Keratinocyte (primary cell): Measurements from ENCODE around the gene DOCK1. TPM values are rescaled to one million over a fixed set of nuclear protein-coding genes. Genes with fewer than 3 reads are reported as not detected.

Experiments used
- DNase-seq: peaks from one replicate; pipeline ENCODE4 v3.0.0-alpha.2; 2011; ENCODE audit warnings: low read depth, missing footprints, low spot score
- FAIRE-seq: peaks from 2 replicates; lab custom pipeline; 2011; peaks lifted over from hg19 to GRCh38; lab: Jason Lieb, UNC
- H2AFZ ChIP-seq: 2 replicates; pipeline ENCODE4 v1.6.0; 2012; ENCODE audit warnings: low read length, control low read depth, inconsistent platforms; ENCODE audit not compliant: control insufficient read depth
- H3K27ac ChIP-seq: 2 replicates; pipeline ENCODE4 v1.5.1; 2011; ENCODE audit warnings: low read length; ENCODE audit not compliant: control insufficient read depth, insufficient read depth
- H3K27me3 ChIP-seq: 3 replicates; pipeline ENCODE4 v1.6.0; 2011; ENCODE audit warnings: low read length; ENCODE audit not compliant: control insufficient read depth, insufficient read depth; ENCODE audit errors: extremely low read depth
- H3K36me3 ChIP-seq, 2 experiments: 2 replicates in 1 of 2; 3 replicates in 1 of 2; pipeline ENCODE4 v1.5.1; 2011; ENCODE audit warnings: low read length in 2 of 2, mild to moderate bottlenecking in 1 of 2; ENCODE audit not compliant: control insufficient read depth in 2 of 2, insufficient read depth in 2 of 2; ENCODE audit errors: extremely low read depth in 1 of 2
- H3K4me1 ChIP-seq: 3 replicates; pipeline ENCODE4 v1.5.1; 2011; ENCODE audit warnings: low read length; ENCODE audit not compliant: control insufficient read depth, insufficient read depth; ENCODE audit errors: extremely low read depth
- H3K4me2 ChIP-seq: 3 replicates; pipeline ENCODE4 v1.6.0; 2011; ENCODE audit warnings: low read depth, low read length; ENCODE audit not compliant: control insufficient read depth, insufficient read depth; ENCODE audit errors: extremely low read depth
- H3K4me3 ChIP-seq, 3 experiments: fragments of 200-600 bp in 1 of 3; sonication (generic) in 1 of 3; 2 replicates in 2 of 3; 3 replicates in 1 of 3; pipeline ENCODE4 v1.5.1; 2011 to 2016; ENCODE audit warnings: low read length in 3 of 3, mild to moderate bottlenecking in 3 of 3, control low read depth in 2 of 3, inconsistent platforms in 1 of 3, low read depth in 1 of 3, mixed read lengths in 1 of 3, mixed run types in 1 of 3, moderate library complexity in 1 of 3; ENCODE audit not compliant: control insufficient read depth in 2 of 3, insufficient read depth in 2 of 3; ENCODE audit errors: extremely low read depth in 1 of 3
- H3K79me2 ChIP-seq: 2 replicates; pipeline ENCODE4 v1.6.0; 2012; ENCODE audit warnings: low read length; ENCODE audit not compliant: control insufficient read depth, insufficient read depth
- H3K9ac ChIP-seq: 3 replicates; pipeline ENCODE4 v1.6.0; 2011; ENCODE audit warnings: low read length; ENCODE audit not compliant: control insufficient read depth, insufficient read depth; ENCODE audit errors: extremely low read depth
- H3K9me1 ChIP-seq: 3 replicates; pipeline ENCODE4 v1.6.0; 2011; ENCODE audit warnings: low read length; ENCODE audit not compliant: control insufficient read depth, insufficient read depth; ENCODE audit errors: extremely low read depth
- H3K9me3 ChIP-seq: 2 replicates; pipeline ENCODE4 v1.5.1; 2012; ENCODE audit warnings: low read depth, low read length; ENCODE audit not compliant: control insufficient read depth
- H4K20me1 ChIP-seq: 3 replicates; pipeline ENCODE4 v1.6.0; 2011; ENCODE audit warnings: low read length; ENCODE audit not compliant: control insufficient read depth, insufficient read depth; ENCODE audit errors: extremely low read depth
- CTCF ChIP-seq, 3 experiments: IDR thresholded peaks in 1 of 3; conservative IDR thresholded peaks in 1 of 3; optimal IDR thresholded peaks in 1 of 3; 2 replicates in 2 of 3; 3 replicates in 1 of 3; pipeline versions ENCODE3 to v1.5.1; 2011; ENCODE audit warnings: low read length in 3 of 3, mild to moderate bottlenecking in 3 of 3, moderate library complexity in 2 of 3, control low read depth in 1 of 3, inconsistent platforms in 1 of 3; ENCODE audit not compliant: insufficient read depth in 2 of 3; ENCODE audit errors: extremely low read depth in 1 of 3
- EZH2 ChIP-seq: IDR thresholded peaks from one replicate; pipeline ENCODE4 v1.6.1; 2012; ENCODE audit warnings: inconsistent platforms, mild to moderate bottlenecking, low read length, moderate library complexity
- dilution Hi-C: fragments of 300-500 bp; cut with MboI; formaldehyde crosslinking; loops from one replicate; pipeline ENCODE4 v1.7.0; 2020; ENCODE audit warnings: low sequenced_read_pairs; ENCODE audit not compliant: extremely low pct_ligation_motif_present
- polyA plus RNA-seq, 5 experiments: library from polyadenylated mRNA; depleted of rRNA in 3 of 5; stranded (reverse) in 3 of 5; stranded (forward) in 1 of 5; unstranded in 1 of 5; fragments of >200 nt; gene quantifications; 1 replicate in 1 of 5; 2 replicates in 3 of 5; 3 replicates in 1 of 5; pipeline versions ENCODE4 v1.2.1 to v1.2.3, GENCODE V29; 2011 to 2012; ENCODE audit warnings: missing spikeins in 2 of 5, low read depth in 1 of 5, low replicate concordance in 1 of 5

Gene DOCK1
- polyA plus RNA-seq, 1 donor (not counting 4 experiments of a cell fraction or from before 2014, with no cell fraction given), result 15.7 TPM

DNA sequence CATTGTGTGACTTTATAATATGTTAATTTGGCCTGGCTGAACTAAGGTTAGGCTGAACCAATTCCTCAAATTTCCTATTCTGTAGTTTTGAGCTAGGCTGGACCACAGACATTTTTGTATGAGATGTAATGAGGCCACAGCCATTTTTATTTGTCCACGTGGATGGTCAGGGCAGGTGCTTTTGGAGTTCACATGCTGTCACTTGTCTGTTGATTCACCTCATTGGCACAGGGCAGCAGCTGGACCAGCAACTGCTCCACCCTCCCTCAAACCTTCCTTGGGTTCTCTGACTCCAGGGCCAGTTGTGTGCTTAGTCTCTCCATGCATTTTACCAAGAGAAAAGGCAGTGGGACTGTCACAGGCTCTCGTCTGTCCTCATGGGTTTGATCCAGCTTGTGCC lies 567.7 kb downstream of the DOCK1 start:
- no peak overlapping the region for H2AFZ ChIP-seq
- no peak overlapping the region for H3K27ac ChIP-seq
- H3K4me3 ChIP-seq, result no peak overlapping the region
- no peaks in the 10 kb centered on the region for H4K20me1 ChIP-seq
- FAIRE-seq (no peak), DNase-seq (no peak)
- H3K4me2 ChIP-seq, result no peak overlapping the region
- H3K9me1 ChIP-seq, result no peaks in the 10 kb centered on the region
- no peaks in the 10 kb centered on the region for H3K4me1 ChIP-seq
- no peaks in the 10 kb centered on the region for H3K9me3 ChIP-seq
- no peaks in the 10 kb centered on the region for H3K27me3 ChIP-seq
- no peak overlapping the region for H3K9ac ChIP-seq
- H3K36me3 ChIP-seq, result no peaks in the 10 kb centered on the region
- TF ChIP-seq EZH2, result no peak
- no peak for TF ChIP-seq CTCF (optimal IDR thresholded peaks at IDR 0.05 in 1 of 3, IDR thresholded peaks at IDR 0.05 in 1 of 3, conservative IDR thresholded peaks at IDR 0.05 in 1 of 3; ENCODE audit: extremely low read depth in 1 of 3, insufficient read depth in 2 of 3, low read length in 3 of 3)
- dilution Hi-C loops, result no loop called here
- no peaks in the 10 kb centered on the region for H3K79me2 ChIP-seq

GRCh38 chr10:127474501-127474900 lies 569.3 kb downstream of the DOCK1 start:
- Histone ChIP-seq H3K4me2 (no peak overlapping the region), H2AFZ (no peak overlapping the region), H3K27ac (no peak overlapping the region), H3K36me3 (no peaks in the 10 kb centered on the region), H4K20me1 (no peaks in the 10 kb centered on the region), H3K27me3 (no peaks in the 10 kb centered on the region), H3K4me3 (no peak overlapping the region), H3K9me1 (no peaks in the 10 kb centered on the region), H3K79me2 (no peaks in the 10 kb centered on the region), H3K9ac (no peak overlapping the region), H3K4me1 (no peaks in the 10 kb centered on the region), H3K9me3 (no peaks in the 10 kb centered on the region)
- dilution Hi-C loops, result no loop called here
- TF ChIP-seq CTCF (optimal IDR thresholded peaks at IDR 0.05 in 1 of 3, IDR thresholded peaks at IDR 0.05 in 1 of 3, conservative IDR thresholded peaks at IDR 0.05 in 1 of 3; ENCODE audit: extremely low read depth in 1 of 3, insufficient read depth in 2 of 3, low read length in 3 of 3), result no peak
- no peak for TF ChIP-seq EZH2
- DNase-seq (no peak), FAIRE-seq (no peak)
